Measurements from ENCODE around the gene FREM2.
A peak's percentile ranks its signal among the peaks of the same experiment; 100 is the strongest.

Gene FREM2

GRCh38 chr13:38900188-38900587 lies 213.3 kb downstream of the FREM2 start:
- no peak for FAIRE-seq

- FAIRE-seq: no peak
Observed at GRCh38 chr13:38902551-38902950, 215.7 kb downstream of the FREM2 start.

GRCh38 chr13:38905081-38905480 lies 218.2 kb downstream of the FREM2 start:
- no peak for FAIRE-seq

- no peak for FAIRE-seq
Observed at GRCh38 chr13:38905861-38906260, 219.0 kb downstream of the FREM2 start.

- no peak for FAIRE-seq
Observed at GRCh38 chr13:38908574-38908973, 221.7 kb downstream of the FREM2 start.

- no peak for FAIRE-seq
Observed at GRCh38 chr13:38914070-38914469, 227.2 kb downstream of the FREM2 start.

GRCh38 chr13:38921081-38921480 lies 234.2 kb downstream of the FREM2 start:
- FAIRE-seq: no peak

GRCh38 chr13:38922170-38922569 lies 235.3 kb downstream of the FREM2 start:
- FAIRE-seq: no peak

GRCh38 chr13:38933786-38934185 lies 246.9 kb downstream of the FREM2 start:
- peak; percentile 46 for FAIRE-seq

Measured in endometrium (tissue), 2 donors.